Measurements from ENCODE around the gene CRHBP.

The CRHBP gene

DNA sequence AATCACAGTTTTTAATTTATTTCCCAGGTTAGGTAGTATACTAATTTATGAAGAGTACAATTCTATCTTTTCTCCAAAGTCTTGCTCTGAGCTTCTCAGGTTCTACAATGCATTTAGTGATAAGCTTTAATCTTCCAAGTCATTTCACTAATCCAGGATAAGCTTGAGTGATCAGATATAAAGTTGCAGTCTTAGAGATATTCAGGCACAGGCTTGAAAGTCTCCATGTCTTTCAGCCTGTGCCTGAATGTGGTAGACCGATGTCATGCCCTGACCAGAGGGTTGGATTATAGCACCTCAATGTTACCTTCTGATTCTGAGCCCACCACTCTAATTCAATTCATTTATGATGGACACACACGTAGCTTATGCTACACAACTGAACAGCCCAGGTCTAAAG lies 3.2 kb downstream of the CRHBP start:
- Histone ChIP-seq H3K27me3 (ENCODE audit: control insufficient read depth, insufficient read depth, low read length, poor library complexity, severe bottlenecking) (peaks cover 54% of the 10 kb centered on the region), H3K4me3 (ENCODE audit: insufficient read depth, low read depth, low read length) (no peak overlapping the region), H3K36me3 (ENCODE audit: control insufficient read depth, insufficient read depth, low read length) (no peaks in the 10 kb centered on the region), H3K4me1 (ENCODE audit: control insufficient read depth, insufficient read depth, low read length) (peaks cover 4% of the 10 kb centered on the region), H3K27ac (ENCODE audit: insufficient read depth, low read depth, low read length, poor library complexity, severe bottlenecking) (no peak overlapping the region), H3K9me3 (ENCODE audit: control insufficient read depth, low read length) (no peaks in the 10 kb centered on the region)
- 89 to 94% methylated on average over 2 of the region's 2 CpGs for WGBS, 2 experiments

DNA sequence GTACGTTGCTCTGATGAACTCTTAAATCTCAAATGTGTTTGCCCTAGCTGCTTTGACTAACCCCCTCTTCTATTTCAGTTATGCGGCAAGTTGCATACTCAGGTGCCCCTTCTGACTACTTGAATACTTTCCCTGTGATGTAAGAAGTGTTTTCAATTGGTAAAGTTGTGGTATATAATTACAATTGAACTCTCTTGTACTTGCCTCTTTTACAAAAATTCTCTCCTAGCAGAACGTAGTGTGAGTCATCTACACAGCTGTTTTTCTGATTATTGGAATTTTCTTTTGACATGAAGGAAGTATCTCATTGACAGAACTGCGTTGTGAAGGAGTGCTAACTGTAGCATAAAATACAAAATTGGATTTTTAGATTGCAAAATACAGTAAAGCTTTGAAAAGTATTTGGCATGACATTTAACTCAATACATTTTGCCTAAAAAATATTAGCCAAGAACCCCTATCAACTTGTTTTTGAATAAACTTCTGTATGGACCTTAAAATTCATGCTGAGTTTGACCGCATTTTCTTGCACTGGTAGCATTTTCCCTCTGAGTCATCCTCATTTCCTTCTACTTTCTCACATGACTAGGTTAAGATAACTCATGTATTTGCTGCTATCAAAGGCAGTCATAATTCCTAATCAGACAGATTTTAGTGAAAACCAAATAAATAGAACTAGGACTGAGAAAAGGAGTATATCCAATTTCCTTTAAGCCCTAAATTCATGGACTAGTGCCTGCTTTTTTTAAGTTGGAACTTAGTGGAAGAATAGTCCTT lies 6.3 kb downstream of the CRHBP start:
- Histone ChIP-seq H3K4me1 (ENCODE audit: control insufficient read depth, insufficient read depth, low read length) (peaks cover under 1% of the 10 kb centered on the region), H3K27me3 (ENCODE audit: control insufficient read depth, insufficient read depth, low read length, poor library complexity, severe bottlenecking) (peaks cover 23% of the 10 kb centered on the region), H3K27ac (ENCODE audit: insufficient read depth, low read depth, low read length, poor library complexity, severe bottlenecking) (no peak overlapping the region), H3K9me3 (ENCODE audit: control insufficient read depth, low read length) (no peaks in the 10 kb centered on the region), H3K4me3 (ENCODE audit: insufficient read depth, low read depth, low read length) (no peak overlapping the region), H3K36me3 (ENCODE audit: control insufficient read depth, insufficient read depth, low read length) (no peaks in the 10 kb centered on the region)
- WGBS, 2 experiments, result 79 to 89% methylated on average over 4 to 5 of the region's 5 CpGs

DNA sequence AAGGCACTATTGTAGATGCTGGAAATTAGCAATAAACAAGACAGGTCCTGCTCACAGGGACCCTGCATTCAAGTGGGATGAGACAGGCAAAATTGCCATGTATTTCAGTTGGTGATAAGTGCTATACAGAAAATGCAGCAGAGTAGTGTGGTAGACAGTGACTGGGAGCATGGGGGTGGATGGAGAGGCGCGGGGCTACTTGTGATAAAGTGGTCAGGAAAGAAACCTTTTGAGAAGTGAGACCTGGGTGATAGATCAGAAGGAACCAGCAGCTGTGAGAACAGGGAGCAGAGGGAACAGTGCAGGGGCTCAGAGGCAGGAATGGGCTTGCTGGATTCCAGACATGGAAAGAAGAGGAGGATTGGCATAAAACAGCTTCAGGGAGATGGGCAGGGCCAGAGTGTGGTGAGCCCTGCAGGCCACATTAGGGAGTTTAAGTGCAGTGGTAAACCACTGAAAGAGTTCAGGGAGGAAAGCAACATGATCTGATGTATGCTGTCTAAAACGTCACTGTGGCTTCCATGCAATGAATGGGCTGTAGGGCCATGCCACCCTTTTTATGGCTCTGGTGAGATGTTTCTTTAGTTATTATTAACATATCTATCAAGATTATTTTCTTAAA lies 7.3 kb downstream of the CRHBP start:
- Histone ChIP-seq H3K4me3 (ENCODE audit: insufficient read depth, low read depth, low read length) (no peak overlapping the region), H3K4me1 (ENCODE audit: control insufficient read depth, insufficient read depth, low read length) (no peaks in the 10 kb centered on the region), H3K27me3 (ENCODE audit: control insufficient read depth, insufficient read depth, low read length, poor library complexity, severe bottlenecking) (peaks cover 13% of the 10 kb centered on the region), H3K27ac (ENCODE audit: insufficient read depth, low read depth, low read length, poor library complexity, severe bottlenecking) (no peak overlapping the region), H3K9me3 (ENCODE audit: control insufficient read depth, low read length) (no peaks in the 10 kb centered on the region), H3K36me3 (ENCODE audit: control insufficient read depth, insufficient read depth, low read length) (no peaks in the 10 kb centered on the region)
- 79 to 94% methylated on average over 3 of the region's 3 CpGs for WGBS, 2 experiments

DNA sequence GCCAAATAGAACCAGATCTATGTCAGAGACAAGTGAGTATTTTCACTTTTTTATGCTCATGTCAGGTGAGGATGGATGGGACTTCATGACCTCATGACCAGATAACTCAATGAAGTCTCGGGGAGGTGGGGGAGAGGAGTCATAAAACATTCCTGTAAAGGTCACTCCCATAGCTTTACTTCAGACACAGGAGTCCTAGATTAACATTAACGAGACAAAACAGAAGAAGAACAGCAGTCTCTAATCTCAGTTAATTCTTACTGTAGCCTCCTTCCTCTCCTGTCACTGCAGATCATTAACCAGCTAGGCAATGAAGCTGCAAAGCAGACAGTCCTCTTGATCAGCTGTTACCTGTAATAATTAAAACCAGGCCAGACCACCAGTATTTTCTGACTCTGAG lies 11.2 kb downstream of the CRHBP start:
- Histone ChIP-seq H3K9me3 (ENCODE audit: control insufficient read depth, low read length) (no peaks in the 10 kb centered on the region), H3K27me3 (ENCODE audit: control insufficient read depth, insufficient read depth, low read length, poor library complexity, severe bottlenecking) (no peaks in the 10 kb centered on the region), H3K36me3 (ENCODE audit: control insufficient read depth, insufficient read depth, low read length) (no peaks in the 10 kb centered on the region), H3K4me3 (ENCODE audit: insufficient read depth, low read depth, low read length) (no peak overlapping the region), H3K4me1 (ENCODE audit: control insufficient read depth, insufficient read depth, low read length) (no peaks in the 10 kb centered on the region), H3K27ac (ENCODE audit: insufficient read depth, low read depth, low read length, poor library complexity, severe bottlenecking) (no peak overlapping the region)
- WGBS, 2 experiments, result 86 to 91% methylated on average over 2 of the region's 2 CpGs

DNA sequence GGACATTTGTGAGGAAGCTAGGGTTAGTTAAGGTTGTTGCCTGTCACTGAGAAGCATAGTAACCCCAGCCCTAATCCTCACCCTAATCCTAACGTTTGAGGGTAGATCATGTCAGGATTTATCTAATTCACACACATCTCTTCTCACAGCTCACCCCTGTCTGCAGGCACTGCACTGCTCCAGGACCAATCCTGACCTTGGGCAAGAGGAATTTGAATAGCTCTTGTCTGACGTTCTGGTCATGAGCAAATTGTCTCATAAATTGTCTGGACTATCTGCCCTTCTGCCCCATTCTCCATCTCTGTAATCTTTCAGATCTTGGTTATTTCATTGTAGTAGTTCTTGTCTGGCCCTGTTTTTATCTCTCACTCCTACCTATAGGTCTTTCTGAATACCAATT lies 18.7 kb downstream of the CRHBP start:
- H3K9me3 ChIP-seq (ENCODE audit: control insufficient read depth, low read length), result no peaks in the 10 kb centered on the region
- H3K27ac ChIP-seq (ENCODE audit: insufficient read depth, low read depth, low read length, poor library complexity, severe bottlenecking), result no peak overlapping the region
- H3K36me3 ChIP-seq (ENCODE audit: control insufficient read depth, insufficient read depth, low read length), result no peaks in the 10 kb centered on the region
- 81 to 90% methylated on average over 2 of the region's 2 CpGs for WGBS, 2 experiments
- no peaks in the 10 kb centered on the region for H3K4me1 ChIP-seq (ENCODE audit: control insufficient read depth, insufficient read depth, low read length)
- no peaks in the 10 kb centered on the region for H3K27me3 ChIP-seq (ENCODE audit: control insufficient read depth, insufficient read depth, low read length, poor library complexity, severe bottlenecking)
- no peak overlapping the region for H3K4me3 ChIP-seq (ENCODE audit: insufficient read depth, low read depth, low read length)

- Histone ChIP-seq H3K4me1 (ENCODE audit: control insufficient read depth, insufficient read depth, low read length) (no peaks in the 10 kb centered on the region), H3K36me3 (ENCODE audit: control insufficient read depth, insufficient read depth, low read length) (no peaks in the 10 kb centered on the region), H3K4me3 (ENCODE audit: insufficient read depth, low read depth, low read length) (no peak overlapping the region), H3K27ac (ENCODE audit: insufficient read depth, low read depth, low read length, poor library complexity, severe bottlenecking) (no peak overlapping the region), H3K9me3 (ENCODE audit: control insufficient read depth, low read length) (no peaks in the 10 kb centered on the region), H3K27me3 (ENCODE audit: control insufficient read depth, insufficient read depth, low read length, poor library complexity, severe bottlenecking) (no peaks in the 10 kb centered on the region)
- 77 to 100% methylated on average over 1 of the region's 2 CpGs for WGBS, 2 experiments
Observed at GRCh38 chr5:76972689-76973088, 19.8 kb downstream of the CRHBP start.

- H3K4me1 ChIP-seq (ENCODE audit: control insufficient read depth, insufficient read depth, low read length), result no peaks in the 10 kb centered on the region
- WGBS, 2 experiments, result 93 to 96% methylated on average over 2 of the region's 2 CpGs
- H3K36me3 ChIP-seq (ENCODE audit: control insufficient read depth, insufficient read depth, low read length), result no peaks in the 10 kb centered on the region
- no peak overlapping the region for H3K27ac ChIP-seq (ENCODE audit: insufficient read depth, low read depth, low read length, poor library complexity, severe bottlenecking)
- no peaks in the 10 kb centered on the region for H3K9me3 ChIP-seq (ENCODE audit: control insufficient read depth, low read length)
- H3K27me3 ChIP-seq (ENCODE audit: control insufficient read depth, insufficient read depth, low read length, poor library complexity, severe bottlenecking), result no peaks in the 10 kb centered on the region
- no peak overlapping the region for H3K4me3 ChIP-seq (ENCODE audit: insufficient read depth, low read depth, low read length)
Observed at GRCh38 chr5:76974785-76975184, 21.9 kb downstream of the CRHBP start.

- H3K9me3 ChIP-seq (ENCODE audit: control insufficient read depth, low read length), result no peaks in the 10 kb centered on the region
- H3K4me1 ChIP-seq (ENCODE audit: control insufficient read depth, insufficient read depth, low read length), result no peaks in the 10 kb centered on the region
- H3K36me3 ChIP-seq (ENCODE audit: control insufficient read depth, insufficient read depth, low read length), result no peaks in the 10 kb centered on the region
- 96 to 97% methylated on average over 2 of the region's 2 CpGs for WGBS, 2 experiments
- no peaks in the 10 kb centered on the region for H3K27me3 ChIP-seq (ENCODE audit: control insufficient read depth, insufficient read depth, low read length, poor library complexity, severe bottlenecking)
- H3K4me3 ChIP-seq (ENCODE audit: insufficient read depth, low read depth, low read length), result no peak overlapping the region
- no peak overlapping the region for H3K27ac ChIP-seq (ENCODE audit: insufficient read depth, low read depth, low read length, poor library complexity, severe bottlenecking)
Observed at GRCh38 chr5:76978869-76979268, 26.0 kb downstream of the CRHBP start.

DNA sequence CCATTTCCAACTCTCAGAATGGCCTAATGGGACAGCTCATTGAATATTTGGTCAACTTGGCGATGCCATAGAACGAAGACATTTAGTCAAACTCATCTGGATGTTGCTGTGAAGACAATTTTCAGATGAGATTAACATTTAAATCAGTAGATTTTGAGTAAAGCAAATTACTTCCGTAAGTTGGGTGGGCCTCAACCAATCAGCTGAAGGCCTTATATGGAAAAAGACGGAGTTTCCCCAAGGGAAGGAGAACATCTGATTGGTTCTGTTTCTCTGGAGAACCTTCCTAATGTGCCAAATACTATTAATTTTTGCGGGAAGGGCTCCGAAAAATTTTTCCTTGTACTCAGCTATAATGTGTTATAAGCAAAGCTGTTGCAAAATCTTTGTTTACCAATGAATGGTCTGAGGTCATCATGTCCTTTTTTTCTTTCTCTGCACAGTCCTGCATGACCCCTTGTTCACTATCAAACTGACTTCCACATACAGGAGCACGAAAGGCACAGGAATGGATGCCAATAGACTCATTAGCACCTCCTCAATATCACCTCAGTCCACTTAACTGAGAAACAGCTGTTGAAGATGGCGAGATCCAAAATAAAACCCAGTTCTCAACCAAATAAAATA lies 27.8 kb downstream of the CRHBP start:
- H3K9me3 ChIP-seq (ENCODE audit: control insufficient read depth, low read length), result no peaks in the 10 kb centered on the region
- H3K27me3 ChIP-seq (ENCODE audit: control insufficient read depth, insufficient read depth, low read length, poor library complexity, severe bottlenecking), result no peaks in the 10 kb centered on the region
- H3K4me1 ChIP-seq (ENCODE audit: control insufficient read depth, insufficient read depth, low read length), result no peaks in the 10 kb centered on the region
- no peaks in the 10 kb centered on the region for H3K36me3 ChIP-seq (ENCODE audit: control insufficient read depth, insufficient read depth, low read length)
- no peak overlapping the region for H3K27ac ChIP-seq (ENCODE audit: insufficient read depth, low read depth, low read length, poor library complexity, severe bottlenecking)
- 94 to 96% methylated on average over 7 of the region's 8 CpGs for WGBS, 2 experiments
- H3K4me3 ChIP-seq (ENCODE audit: insufficient read depth, low read depth, low read length), result no peak overlapping the region

DNA sequence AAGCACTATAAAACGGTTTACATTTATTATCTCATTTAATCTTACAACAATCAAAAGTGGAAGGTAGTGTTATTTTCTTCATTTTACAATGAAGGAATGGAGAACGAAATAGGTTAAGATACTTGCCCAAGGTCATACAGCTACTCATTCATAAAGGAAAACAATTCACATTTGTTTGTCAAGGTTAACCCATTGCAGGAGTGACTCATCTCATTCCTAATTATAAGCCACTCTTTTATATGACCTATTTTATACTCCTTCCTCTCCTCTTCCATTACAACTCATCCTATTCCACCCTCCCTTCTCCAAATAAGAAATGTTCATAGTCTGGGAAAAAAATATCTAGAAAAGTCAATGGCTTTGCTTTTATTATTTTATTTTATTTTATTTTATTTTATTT lies 29.6 kb downstream of the CRHBP start:
- Histone ChIP-seq H3K9me3 (ENCODE audit: control insufficient read depth, low read length) (no peaks in the 10 kb centered on the region), H3K27ac (ENCODE audit: insufficient read depth, low read depth, low read length, poor library complexity, severe bottlenecking) (no peak overlapping the region), H3K36me3 (ENCODE audit: control insufficient read depth, insufficient read depth, low read length) (no peaks in the 10 kb centered on the region), H3K4me3 (ENCODE audit: insufficient read depth, low read depth, low read length) (no peak overlapping the region), H3K27me3 (ENCODE audit: control insufficient read depth, insufficient read depth, low read length, poor library complexity, severe bottlenecking) (no peaks in the 10 kb centered on the region), H3K4me1 (ENCODE audit: control insufficient read depth, insufficient read depth, low read length) (peaks cover 2% of the 10 kb centered on the region)
- 92 to 93% methylated on average over 1 of the region's 2 CpGs for WGBS, 2 experiments

Measured in ectodermal cell (in vitro differentiated cells).